ENCODE measurements around the gene GLRX. TPM values are rescaled to one million over a fixed set of nuclear protein-coding genes. Genes with fewer than 3 reads are reported as not detected.

The GLRX gene
- total and polyA plus RNA-seq, 9 donors: 4.1 to 35.7 (median 11.7) TPM

DNA sequence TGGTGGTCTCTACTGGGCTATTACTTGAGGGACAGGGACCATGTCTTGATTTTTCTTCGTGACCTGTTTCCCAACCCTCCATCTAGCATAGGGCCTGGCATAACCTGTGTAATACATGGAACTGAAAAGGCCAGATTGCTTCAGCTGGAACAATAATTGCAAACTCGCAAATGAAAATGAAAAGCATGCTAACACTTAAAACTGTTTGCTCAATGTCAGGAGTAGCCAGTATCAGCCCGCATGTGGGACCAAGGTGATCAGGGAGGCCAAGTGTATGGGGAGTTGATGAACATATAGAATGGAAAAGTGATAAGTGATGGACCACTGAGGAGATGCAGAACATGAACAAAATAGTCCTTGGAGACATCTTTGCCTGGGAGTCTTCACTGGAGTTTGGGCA is 25.2 kb downstream of the GLRX start:
- intact Hi-C loops (cut with DNase I): no loop called here
- 97 to 98% (median 98%) methylated on average over 3 of the region's 3 CpGs for WGBS, 3 donors
- no peak for TF ChIP-seq EP300 (IDR thresholded peaks at IDR 0.05)
- TF ChIP-seq, protein P1, sequence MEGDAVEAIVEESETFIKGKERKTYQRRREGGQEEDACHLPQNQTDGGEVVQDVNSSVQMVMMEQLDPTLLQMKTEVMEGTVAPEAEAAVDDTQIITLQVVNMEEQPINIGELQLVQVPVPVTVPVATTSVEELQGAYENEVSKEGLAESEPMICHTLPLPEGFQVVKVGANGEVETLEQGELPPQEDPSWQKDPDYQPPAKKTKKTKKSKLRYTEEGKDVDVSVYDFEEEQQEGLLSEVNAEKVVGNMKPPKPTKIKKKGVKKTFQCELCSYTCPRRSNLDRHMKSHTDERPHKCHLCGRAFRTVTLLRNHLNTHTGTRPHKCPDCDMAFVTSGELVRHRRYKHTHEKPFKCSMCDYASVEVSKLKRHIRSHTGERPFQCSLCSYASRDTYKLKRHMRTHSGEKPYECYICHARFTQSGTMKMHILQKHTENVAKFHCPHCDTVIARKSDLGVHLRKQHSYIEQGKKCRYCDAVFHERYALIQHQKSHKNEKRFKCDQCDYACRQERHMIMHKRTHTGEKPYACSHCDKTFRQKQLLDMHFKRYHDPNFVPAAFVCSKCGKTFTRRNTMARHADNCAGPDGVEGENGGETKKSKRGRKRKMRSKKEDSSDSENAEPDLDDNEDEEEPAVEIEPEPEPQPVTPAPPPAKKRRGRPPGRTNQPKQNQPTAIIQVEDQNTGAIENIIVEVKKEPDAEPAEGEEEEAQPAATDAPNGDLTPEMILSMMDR (IDR thresholded peaks at IDR 0.05): no peak
- TF ChIP-seq POLR2A (IDR thresholded peaks at IDR 0.05): no peak
- DNase-seq: no peak
- Histone ChIP-seq H3K36me3 (no peaks in the 10 kb centered on the region), H3K4me3 (no peak overlapping the region), H3K9me3 (no peaks in the 10 kb centered on the region), H3K27me3 (no peaks in the 10 kb centered on the region), H3K4me1 (ENCODE audit: insufficient read depth) (peaks cover 2% of the 10 kb centered on the region), H3K27ac (no peak overlapping the region)

- H3K4me3 ChIP-seq: no peak overlapping the region
- H3K36me3 ChIP-seq: no peaks in the 10 kb centered on the region
- H3K27me3 ChIP-seq: no peaks in the 10 kb centered on the region
- intact Hi-C loops (cut with DNase I): no loop called here
- TF ChIP-seq, protein P1 (IDR thresholded peaks at IDR 0.05): no peak
- TF ChIP-seq POLR2A (IDR thresholded peaks at IDR 0.05): no peak
- TF ChIP-seq EP300 (IDR thresholded peaks at IDR 0.05): no peak
- 36 to 46% (median 42%) methylated on average over 3 of the region's 3 CpGs for WGBS, 3 donors
- no peaks in the 10 kb centered on the region for H3K9me3 ChIP-seq
- DNase-seq: no peak
- peaks cover 2% of the 10 kb centered on the region for H3K4me1 ChIP-seq (ENCODE audit: insufficient read depth)
- H3K27ac ChIP-seq: no peak overlapping the region
Measured at GRCh38 chr5:95794070-95794516, 28.4 kb downstream of the GLRX start.

- intact Hi-C loops (cut with DNase I): no loop called here
- no peak for TF ChIP-seq EP300 (IDR thresholded peaks at IDR 0.05)
- TF ChIP-seq, protein P1 (IDR thresholded peaks at IDR 0.05): no peak
- TF ChIP-seq POLR2A (IDR thresholded peaks at IDR 0.05): no peak
- DNase-seq: no peak
- H3K27ac ChIP-seq: no peak overlapping the region
- no peak overlapping the region for H3K4me3 ChIP-seq
- no peaks in the 10 kb centered on the region for H3K9me3 ChIP-seq
- no peaks in the 10 kb centered on the region for H3K27me3 ChIP-seq
- H3K4me1 ChIP-seq (ENCODE audit: insufficient read depth): peaks cover 2% of the 10 kb centered on the region
- whole genome bisulfite sequencing, 3 donors: 89 to 94% (median 90%) methylated on average over 6 of the region's 6 CpGs
- H3K36me3 ChIP-seq: no peaks in the 10 kb centered on the region
Measured at GRCh38 chr5:95791751-95792150, 30.8 kb downstream of the GLRX start.

DNA sequence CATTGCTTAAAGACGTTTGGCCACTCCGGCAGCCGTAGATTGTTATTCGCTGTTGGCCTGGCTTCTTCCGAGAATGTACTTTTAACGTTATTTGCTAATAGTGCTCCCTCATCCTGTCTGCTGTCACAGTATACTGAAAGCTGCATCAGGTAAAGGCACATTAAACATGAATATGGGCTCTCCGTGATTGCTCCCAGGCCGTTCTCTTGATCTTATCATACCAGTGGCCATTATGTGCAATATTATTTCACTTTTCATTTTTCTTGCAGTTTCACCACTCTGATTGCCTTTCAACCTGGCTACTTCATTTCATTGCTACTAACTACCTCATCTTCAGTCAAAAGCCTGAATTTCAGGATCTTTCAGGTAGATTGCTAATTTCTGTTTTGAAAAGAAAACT is 34.0 kb downstream of the GLRX start:
- peaks cover 1% of the 10 kb centered on the region for H3K4me1 ChIP-seq (ENCODE audit: insufficient read depth)

More for the DNA sequence above, 34.0 kb downstream of the GLRX start:
- Histone ChIP-seq H3K36me3 (no peaks in the 10 kb centered on the region), H3K27ac (no peak overlapping the region), H3K27me3 (no peaks in the 10 kb centered on the region), H3K4me3 (no peak overlapping the region), H3K9me3 (no peaks in the 10 kb centered on the region)
- WGBS, 3 donors: 89 to 93% (median 91%) methylated on average over 8 of the region's 8 CpGs
- no peak for DNase-seq
- TF ChIP-seq EP300 (IDR thresholded peaks at IDR 0.05): no peak
- no peak for TF ChIP-seq POLR2A (IDR thresholded peaks at IDR 0.05)
- TF ChIP-seq, protein P1 (IDR thresholded peaks at IDR 0.05): no peak
- intact Hi-C loops (cut with DNase I): loop anchor here in 3 of 4 donors (5.0 to 10.0 kb wide), 3 partner anchors 49 to 114 kb away; no protein-coding TSS in a partner anchor
